Suprapubic skin (tissue), 4 donors: ENCODE measurements around the gene ASPM. TPM values are rescaled to one million over a fixed set of nuclear protein-coding genes. Genes with fewer than 3 reads are reported as not detected.
"Not testable (repeated sequence)": the region's sequence is repeated elsewhere in the genome, so short reads cannot be mapped to it uniquely, and the experiment has no call there.

ENCODE experiments used
- DNase-seq, 2 donors: peaks; one replicate each; pipeline ENCODE4 v3.0.0-alpha.2; 2019; ENCODE audit warnings: low spot score in 2 of 2
- H3K27ac ChIP-seq: fragments of 200-600 bp; sonication (generic); one replicate; pipeline ENCODE4 v1.5.1; 2019
- H3K27me3 ChIP-seq: fragments of 200-600 bp; sonication (generic); one replicate; pipeline ENCODE4 v1.5.1; 2019
- H3K36me3 ChIP-seq: fragments of 200-600 bp; sonication (generic); one replicate; pipeline ENCODE4 v1.5.1; 2019
- H3K4me1 ChIP-seq: fragments of 200-600 bp; sonication (generic); one replicate; pipeline ENCODE4 v1.5.1; 2019
- H3K4me3 ChIP-seq: fragments of 200-600 bp; sonication (generic); one replicate; pipeline ENCODE4 v1.5.1; 2019; ENCODE audit warnings: mild to moderate bottlenecking
- H3K9me3 ChIP-seq: fragments of 200-600 bp; sonication (generic); one replicate; pipeline ENCODE4 v1.5.1; 2019
- CTCF ChIP-seq, 2 donors: fragments of 200-600 bp in 1 of 2; fragments of 450-650 bp in 1 of 2; sonication (generic) in 1 of 2; IDR thresholded peaks; one replicate each; pipeline ENCODE4 v1.5.1; 2016 to 2019; ENCODE audit warnings: antibody characterized with exemption in 2 of 2, mild to moderate bottlenecking in 1 of 2, moderate library complexity in 1 of 2
- EP300 ChIP-seq: sonication (generic); formaldehyde crosslinking; IDR thresholded peaks from one replicate; pipeline ENCODE4 v1.6.1; 2017; ENCODE audit warnings: antibody characterized with exemption
- POLR2A ChIP-seq, 2 donors: fragments of 450-650 bp; IDR thresholded peaks; one replicate each; pipeline ENCODE4 v1.6.1; 2017; ENCODE audit warnings: antibody characterized with exemption in 2 of 2, mild to moderate bottlenecking in 2 of 2, moderate library complexity in 2 of 2
- POLR2AphosphoS5 ChIP-seq, 3 donors: sonication (generic); formaldehyde crosslinking; IDR thresholded peaks; one replicate each; pipeline ENCODE4 v1.6.1; 2017; ENCODE audit warnings: antibody characterized with exemption in 3 of 3
- WGBS: methylation state at CpG from one replicate; pipeline ENCODE4 v1.1.5; 2018; 5-methylcytosine and 5-hydroxymethylcytosine counted together
- total RNA-seq, 4 donors: library from RNA; depleted of rRNA; stranded (reverse); fragments of >200 nt; gene quantifications; one replicate each; pipeline ENCODE4 v1.1.0, GENCODE V29; 2016

The ASPM gene
- total RNA-seq, 4 donors from 2014 or later: 3.6 to 13.0 (median 5.6) TPM

GRCh38 chr1:197049100-197049499 is 97.4 kb downstream of the ASPM start:
- Histone ChIP-seq H3K4me1 (no peaks in the 10 kb centered on the region), H3K27me3 (no peaks in the 10 kb centered on the region), H3K36me3 (no peaks in the 10 kb centered on the region), H3K4me3 (no peak overlapping the region), H3K27ac (no peak overlapping the region), H3K9me3 (no peaks in the 10 kb centered on the region)
- no peak for DNase-seq
- TF ChIP-seq EP300 (no peak), POLR2A (IDR thresholded peaks at IDR 0.05) (no peak), CTCF (IDR thresholded peaks at IDR 0.05) (no peak), POLR2AphosphoS5 (IDR thresholded peaks at IDR 0.05) (no peak)

- TF ChIP-seq POLR2A (IDR thresholded peaks at IDR 0.05): no peak
- TF ChIP-seq POLR2AphosphoS5 (IDR thresholded peaks at IDR 0.05): no peak
- TF ChIP-seq CTCF (IDR thresholded peaks at IDR 0.05): no peak
- no peak for TF ChIP-seq EP300
- Histone ChIP-seq H3K36me3 (no peaks in the 10 kb centered on the region), H3K27me3 (no peaks in the 10 kb centered on the region), H3K4me1 (no peaks in the 10 kb centered on the region), H3K4me3 (no peak overlapping the region), H3K9me3 (no peaks in the 10 kb centered on the region), H3K27ac (no peak overlapping the region)
- DNase-seq: no peak
- 92% methylated on average over 4 of the region's 4 CpGs for WGBS
These were observed 103.7 kb downstream of the ASPM start for GRCh38 chr1:197042676-197043341.

DNA sequence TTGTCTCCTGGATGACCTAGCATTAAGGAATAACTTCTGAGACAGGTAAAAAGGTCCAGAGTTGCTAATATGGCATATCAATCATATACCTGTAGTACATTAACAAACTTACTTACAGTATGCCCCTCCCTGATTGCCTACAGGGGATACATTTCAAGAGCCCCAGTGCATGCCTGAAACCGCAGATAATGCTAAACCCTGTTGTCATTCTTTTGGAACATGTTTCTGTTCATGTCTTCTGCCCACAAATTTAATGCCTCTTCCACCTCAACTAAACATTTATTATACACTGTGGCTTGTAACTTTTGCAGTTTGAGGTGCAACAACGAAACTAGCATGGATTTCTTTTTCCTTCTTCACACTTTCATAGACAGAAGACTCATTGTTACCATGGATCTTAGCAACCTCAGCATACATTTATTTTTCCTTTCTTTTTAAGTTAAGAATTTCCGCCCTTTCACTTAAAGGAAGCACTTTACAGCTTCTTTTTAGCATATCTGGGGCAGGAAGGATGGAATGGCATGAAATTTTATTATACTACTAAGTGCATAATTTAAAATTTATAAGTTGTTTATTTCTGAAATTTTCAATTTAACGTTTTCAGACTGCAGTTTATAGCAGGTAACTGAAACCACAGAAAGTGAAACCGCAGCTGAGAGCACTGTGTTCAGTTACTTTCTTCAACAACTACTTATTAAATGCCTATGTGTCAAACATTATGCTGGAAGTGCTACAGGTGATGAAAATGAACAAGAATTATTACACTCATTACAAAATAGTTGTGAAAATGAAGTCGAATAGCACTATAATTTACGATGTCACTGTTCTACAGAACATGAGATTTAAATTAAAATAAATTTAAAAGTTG is 104.7 kb downstream of the ASPM start:
- Histone ChIP-seq H3K4me3 (no peak overlapping the region), H3K36me3 (no peaks in the 10 kb centered on the region), H3K27me3 (no peaks in the 10 kb centered on the region), H3K4me1 (no peaks in the 10 kb centered on the region), H3K9me3 (no peaks in the 10 kb centered on the region), H3K27ac (no peak overlapping the region)
- DNase-seq: no peak
- 58% methylated on average over 7 of the region's 7 CpGs for whole genome bisulfite sequencing
- TF ChIP-seq POLR2AphosphoS5 (IDR thresholded peaks at IDR 0.05) (no peak), EP300 (no peak), POLR2A (IDR thresholded peaks at IDR 0.05) (no peak), CTCF (IDR thresholded peaks at IDR 0.05) (no peak)

- H3K4me3 ChIP-seq: no peak overlapping the region
- 93% methylated on average over 3 of the region's 3 CpGs for WGBS
These were observed 109.6 kb downstream of the ASPM start for GRCh38 chr1:197036861-197037260.

GRCh38 chr1:197034631-197035339 is 111.7 kb downstream of the ASPM start:
- H3K9me3 ChIP-seq, H3K4me3 ChIP-seq, H3K4me1 ChIP-seq, H3K27me3 ChIP-seq, H3K36me3 ChIP-seq, H3K27ac ChIP-seq, DNase-seq: not testable (repeated sequence)
- WGBS: 66% methylated on average over 6 of the region's 6 CpGs

More at GRCh38 chr1:197036861-197037260, 109.6 kb downstream of the ASPM start:
- no peaks in the 10 kb centered on the region for H3K27me3 ChIP-seq
- no peaks in the 10 kb centered on the region for H3K4me1 ChIP-seq
- TF ChIP-seq POLR2A (IDR thresholded peaks at IDR 0.05): no peak
- TF ChIP-seq CTCF (IDR thresholded peaks at IDR 0.05): no peak
- no peak overlapping the region for H3K27ac ChIP-seq
- no peaks in the 10 kb centered on the region for H3K36me3 ChIP-seq
- no peaks in the 10 kb centered on the region for H3K9me3 ChIP-seq
- DNase-seq: no peak

Other genes starting within 250 kb of the ASPM start
- gene CFHR2, start 202.9 kb downstream of the ASPM start, total RNA-seq: 1 to 10 TPM in 1 of 4 donors, not detected in 3; 1.5 TPM
- gene CFHR5, start 169.1 kb downstream of the ASPM start, total RNA-seq: not detected
- gene F13B, start 79.4 kb downstream of the ASPM start, total RNA-seq: not detected
- 10 to 100 TPM in 2 of 4 donors, 1 to 10 TPM in 2; 7.4 to 10.9 (median 9.3) TPM for gene ZBTB41, start 54.6 kb upstream of the ASPM start, total RNA-seq
- under 1 TPM in 1 of 4 donors, not detected in 3; 0.16 TPM for gene CRB1, start 121.6 kb upstream of the ASPM start, total RNA-seq